ENCODE measurements around the gene ATF7IP.
"Not testable (repeated sequence)": the region's sequence is repeated elsewhere in the genome, so short reads cannot be mapped to it uniquely, and the experiment has no call there.

ATF7IP gene

DNA sequence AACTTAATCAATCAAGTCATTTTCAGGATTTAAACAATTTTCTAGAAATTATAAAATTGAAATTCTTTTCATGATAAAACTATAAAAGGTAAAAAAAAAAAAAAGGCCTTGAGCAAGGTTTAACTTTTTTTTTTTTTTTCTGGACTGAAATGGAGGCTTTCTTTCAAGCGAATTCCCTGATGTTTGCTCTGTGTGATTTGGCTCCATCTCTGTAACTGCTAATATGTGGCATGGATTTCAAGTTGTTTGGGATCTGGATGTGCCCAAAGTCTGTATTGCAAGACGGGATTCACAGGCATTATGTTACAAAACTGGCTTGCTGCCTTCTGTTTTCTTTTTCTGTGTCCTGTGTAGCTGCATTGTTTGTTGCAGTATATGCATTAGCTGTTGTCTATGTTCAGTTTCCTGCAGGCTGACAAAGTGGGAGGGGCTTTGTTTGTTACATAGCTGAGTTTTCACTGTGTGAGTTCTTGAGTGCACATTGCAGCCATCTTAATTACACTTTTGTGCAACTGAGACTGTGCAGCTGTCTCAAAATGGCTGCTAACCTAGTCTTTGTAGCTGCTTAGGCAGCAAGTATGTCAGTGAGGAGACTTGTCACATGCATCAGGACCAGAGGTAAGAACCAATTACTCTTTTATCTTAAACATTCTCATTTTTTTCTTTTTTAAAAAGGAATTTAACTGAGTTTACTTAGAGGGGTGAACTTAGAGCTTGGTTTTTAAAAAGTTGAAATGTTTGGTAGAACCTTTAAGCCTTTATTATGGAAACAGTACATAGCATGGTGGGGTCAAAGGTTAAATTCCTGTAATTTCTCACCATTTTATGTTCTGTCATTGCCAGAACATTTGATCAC lies 19.5 kb downstream of the ATF7IP start:
- peak; percentile 91 for DNase-seq

DNA sequence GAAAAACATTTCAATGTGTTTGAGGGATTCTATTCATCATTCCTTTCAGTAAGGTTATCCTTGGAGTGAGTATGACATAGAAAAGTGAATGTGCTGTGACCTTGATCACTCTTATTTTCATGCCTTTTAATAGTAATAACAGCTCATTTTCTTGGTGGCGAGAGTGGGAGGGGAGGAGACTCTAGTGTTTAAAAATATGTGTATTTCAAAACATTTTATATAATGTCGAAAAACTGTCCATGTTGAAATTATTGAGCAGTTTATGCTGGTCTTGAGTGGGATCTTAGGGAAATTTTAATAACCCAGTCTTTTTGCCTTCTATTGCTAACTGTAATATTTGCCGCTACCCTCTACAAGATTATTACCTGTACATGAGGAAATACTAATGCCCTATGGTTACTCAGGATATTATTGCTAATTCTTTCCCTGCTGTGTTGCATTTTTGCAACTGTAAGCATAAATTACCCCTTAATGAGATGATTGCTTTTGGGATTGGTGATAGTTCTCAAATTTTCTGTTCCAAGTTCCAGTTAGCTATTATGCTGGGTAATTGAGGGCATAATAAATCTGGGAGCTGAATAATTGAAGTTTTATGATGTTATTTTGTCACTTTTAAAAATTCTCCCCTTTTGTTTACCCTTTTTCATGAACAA lies 21.9 kb downstream of the ATF7IP start:
- no peak for DNase-seq

DNA sequence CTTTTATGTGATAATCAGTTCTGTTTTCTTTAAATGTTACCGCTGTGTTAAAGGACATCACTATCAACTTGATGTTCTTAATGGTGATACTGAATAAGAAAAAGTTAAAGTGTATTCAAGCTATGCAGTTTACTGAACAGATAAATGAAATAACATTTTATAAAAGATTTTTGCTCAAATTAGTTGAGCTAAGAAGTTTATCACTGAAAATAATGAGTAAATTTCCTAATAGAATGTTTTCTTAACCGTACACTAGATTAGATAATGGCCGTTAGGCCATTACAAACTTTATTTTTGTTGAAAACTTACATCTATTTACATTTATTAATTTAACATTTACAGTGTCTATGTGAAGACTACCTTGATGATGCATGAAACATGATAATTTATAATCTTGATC lies 25.0 kb downstream of the ATF7IP start:
- DNase-seq = no peak

DNA sequence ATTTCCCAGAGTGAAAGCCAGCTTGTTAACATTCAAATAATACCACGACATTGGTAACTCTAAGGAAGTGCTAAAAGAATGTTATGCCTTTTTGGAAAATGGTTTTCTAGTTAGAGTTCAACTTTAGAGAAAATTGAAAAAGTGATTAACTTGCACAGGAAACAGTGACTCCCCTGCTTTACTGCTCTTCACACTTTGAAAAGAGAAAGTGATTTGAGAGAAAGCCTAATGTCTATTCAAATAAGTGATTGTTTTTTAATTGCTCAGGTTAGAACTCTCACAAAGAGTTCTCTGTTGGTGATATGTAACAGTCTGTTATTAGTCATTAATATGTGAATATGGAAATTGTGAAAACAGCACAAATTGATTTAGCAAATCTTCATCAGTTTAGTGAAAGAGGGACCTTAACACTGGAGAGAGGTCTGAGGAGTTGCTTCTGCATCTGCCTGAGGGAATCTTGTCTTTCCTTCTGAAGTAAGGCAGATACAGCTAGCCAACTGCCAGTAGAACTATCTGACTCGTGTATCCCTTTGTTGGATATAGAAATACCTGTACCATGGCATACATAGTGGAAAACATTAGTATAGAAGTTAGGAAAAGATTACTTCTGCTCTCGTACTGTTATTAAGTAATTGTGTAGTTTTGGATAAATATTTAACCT lies 25.5 kb downstream of the ATF7IP start:
- no peak for DNase-seq

DNA sequence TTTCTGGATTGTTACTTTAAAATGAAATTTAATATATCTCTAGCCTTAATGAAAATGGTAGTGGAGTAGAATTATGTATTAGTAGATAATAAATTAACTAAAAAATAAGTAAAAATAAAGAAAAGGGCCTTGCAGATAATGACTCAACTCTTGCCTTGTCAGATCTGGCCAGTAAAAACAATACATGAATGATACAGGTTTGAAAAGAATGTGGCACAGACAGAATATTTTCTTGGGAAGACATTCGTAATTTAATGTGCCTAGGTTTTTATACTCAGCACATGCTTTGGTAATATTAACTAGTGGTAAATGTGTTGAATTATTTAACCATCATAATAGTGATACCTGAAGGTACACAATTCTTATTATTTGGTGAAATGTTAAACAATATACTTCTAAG lies 28.3 kb downstream of the ATF7IP start:
- no peak for DNase-seq

DNA sequence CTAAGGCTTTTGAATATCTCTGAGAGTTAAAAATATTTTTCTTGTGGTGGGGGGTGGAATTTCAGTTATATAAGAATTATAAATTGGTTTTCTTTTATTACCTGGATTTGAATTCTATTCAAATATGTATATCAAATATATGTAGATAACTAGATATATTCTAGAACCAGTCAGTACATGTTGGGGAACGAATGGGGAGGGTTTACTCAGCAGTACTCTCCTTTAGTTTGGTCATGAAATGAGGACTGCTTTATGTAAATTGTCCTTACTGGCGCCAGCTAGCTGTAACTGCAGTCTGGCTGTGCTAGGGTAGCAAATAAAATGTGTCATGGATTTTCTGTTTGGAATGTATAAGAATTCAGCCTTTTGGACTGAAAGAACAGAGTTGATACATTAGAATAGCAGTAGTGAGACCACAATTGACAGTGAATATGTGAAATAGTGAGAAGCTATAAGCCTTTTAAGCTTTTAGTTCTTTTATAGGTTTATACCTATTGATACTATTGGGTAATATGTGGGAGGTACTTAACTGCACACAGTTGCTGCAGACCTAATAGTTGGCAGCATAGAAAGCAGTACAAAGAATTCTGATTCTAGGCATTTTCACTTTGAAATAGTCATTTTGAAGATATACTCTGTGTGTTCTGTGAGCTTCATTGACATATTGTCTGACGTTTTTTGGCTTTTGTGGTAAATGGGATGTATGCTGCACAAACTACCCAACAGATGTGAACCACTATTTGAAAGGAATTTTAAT lies 29.0 kb downstream of the ATF7IP start:
- DNase-seq = peak; percentile 14

DNA sequence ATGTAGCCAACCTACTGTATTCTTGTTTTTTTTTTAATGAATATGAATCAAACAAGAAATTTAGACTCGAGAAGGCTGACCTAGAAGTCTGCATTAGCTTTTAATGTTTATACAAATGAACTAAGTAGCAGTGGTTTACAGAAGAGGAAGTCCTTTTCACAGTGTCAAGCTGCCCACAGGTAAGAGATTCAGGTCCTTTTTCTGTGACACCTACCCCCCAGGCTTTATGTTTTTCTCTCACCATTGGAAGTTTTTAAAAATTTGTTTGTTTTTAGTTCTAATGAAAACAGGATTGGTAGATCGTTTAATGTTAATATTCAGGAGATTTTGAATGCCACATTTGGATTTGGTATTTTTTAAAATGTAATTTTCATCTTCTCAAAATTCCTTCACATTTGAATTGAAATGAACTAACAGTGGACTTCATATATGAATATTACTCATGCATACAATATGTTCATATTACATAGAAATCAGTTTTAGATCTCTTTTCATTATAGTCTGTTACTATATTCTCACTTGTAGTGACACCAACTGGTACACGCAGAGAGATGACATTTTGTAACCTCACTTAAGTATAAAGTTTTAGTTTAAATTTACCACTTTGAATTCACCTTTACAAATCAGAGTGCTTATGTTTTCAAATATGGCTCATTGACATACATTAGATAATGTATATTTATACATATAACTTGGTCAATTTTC lies 29.7 kb downstream of the ATF7IP start:
- DNase-seq = no peak

DNA sequence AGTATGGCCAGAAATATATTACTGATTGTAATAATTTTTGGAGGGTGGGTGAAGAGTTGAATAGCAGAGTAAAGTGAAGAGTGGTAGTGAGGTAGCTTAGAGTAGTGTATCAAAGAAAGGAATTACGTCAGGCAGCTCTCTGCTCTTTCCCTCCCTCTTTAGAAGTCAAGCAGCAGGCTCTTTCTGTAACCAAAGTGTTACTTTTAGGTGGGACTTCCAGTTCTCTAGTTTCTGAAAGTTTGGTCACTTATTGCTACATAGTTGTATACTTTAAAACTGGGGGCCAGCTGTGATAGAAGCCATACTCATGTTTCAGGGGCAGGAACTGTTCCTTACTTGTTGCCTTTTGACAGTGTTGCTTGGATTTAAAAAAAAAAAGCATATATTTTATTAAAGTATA lies 30.6 kb downstream of the ATF7IP start:
- no peak for DNase-seq

DNA sequence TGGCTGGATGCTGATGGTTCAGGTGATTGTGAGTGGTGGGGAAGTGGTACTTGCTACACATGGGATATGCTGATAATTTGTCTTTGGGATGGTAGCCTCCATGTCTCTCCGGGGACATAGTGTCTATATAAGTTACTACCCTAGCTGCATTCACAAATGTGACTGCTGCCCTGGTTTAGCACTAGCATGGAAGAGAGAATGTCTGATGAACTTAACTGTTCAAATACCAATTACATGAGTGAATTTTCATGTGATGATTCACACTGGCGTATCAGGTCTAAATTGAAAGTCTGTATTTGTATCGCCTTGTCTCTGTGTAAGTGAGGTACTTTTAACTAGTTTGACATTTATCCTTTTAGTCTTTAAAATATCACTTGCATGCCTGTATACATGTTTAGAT lies 34.4 kb downstream of the ATF7IP start:
- DNase-seq = no peak

DNA sequence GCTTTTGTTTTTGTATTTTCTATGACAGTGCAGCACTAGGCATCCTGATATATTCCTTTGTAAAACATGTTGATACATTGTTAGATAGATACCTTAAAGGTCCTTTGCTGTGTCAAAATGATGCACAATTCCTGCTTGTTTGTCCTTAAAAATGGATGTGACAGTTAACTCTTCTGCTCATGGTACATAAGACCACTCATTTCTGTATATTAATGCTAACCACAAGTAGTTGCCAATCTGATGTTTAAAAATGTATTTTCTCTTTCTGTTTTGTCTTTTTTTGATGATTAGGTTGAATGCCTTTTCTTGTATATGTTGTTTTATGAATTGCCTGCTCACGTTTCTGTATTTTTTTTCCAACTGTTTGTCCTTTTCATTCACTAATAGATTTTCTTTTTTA lies 35.1 kb downstream of the ATF7IP start:
- DNase-seq = no peak

DNA sequence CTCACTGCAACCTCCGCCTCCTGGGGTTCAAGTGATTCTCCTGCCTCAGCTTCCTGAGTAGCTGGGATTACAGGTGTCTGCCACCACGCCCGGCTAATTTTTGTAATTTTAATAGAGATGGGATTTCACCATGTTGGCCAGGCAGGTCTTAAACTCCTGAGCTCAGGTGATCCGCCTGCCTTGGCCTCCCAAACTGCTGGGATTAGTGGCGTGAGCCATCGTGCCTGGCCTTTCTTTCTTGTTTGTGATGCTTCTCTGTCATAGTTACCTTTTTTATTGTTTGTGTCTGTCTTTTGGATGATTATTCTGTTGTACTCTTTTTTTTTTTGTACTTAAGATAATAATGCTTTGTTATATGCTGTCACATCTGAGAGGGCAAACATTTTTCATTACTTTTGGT lies 35.8 kb downstream of the ATF7IP start:
- DNase-seq = not testable (repeated sequence)

DNA sequence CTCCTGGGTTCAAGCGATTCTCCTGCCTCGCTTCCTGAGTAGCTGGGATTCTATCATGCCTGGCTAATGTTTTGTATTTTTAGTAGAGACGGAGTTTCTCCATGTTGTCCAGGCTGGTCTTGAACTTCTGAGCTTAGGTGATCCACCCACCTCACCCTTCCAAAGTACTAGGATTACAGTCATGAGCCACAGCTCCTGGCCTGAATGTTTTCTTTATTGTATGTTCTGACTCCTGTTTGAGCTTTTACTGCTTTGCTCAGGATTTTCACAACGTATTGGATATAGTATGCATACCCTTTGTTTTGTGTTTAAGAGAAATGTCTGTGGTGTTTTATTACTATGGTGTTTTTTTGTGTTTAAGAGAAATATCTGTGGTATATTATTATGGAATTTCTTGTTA lies 37.2 kb downstream of the ATF7IP start:
- no peak for DNase-seq

DNA sequence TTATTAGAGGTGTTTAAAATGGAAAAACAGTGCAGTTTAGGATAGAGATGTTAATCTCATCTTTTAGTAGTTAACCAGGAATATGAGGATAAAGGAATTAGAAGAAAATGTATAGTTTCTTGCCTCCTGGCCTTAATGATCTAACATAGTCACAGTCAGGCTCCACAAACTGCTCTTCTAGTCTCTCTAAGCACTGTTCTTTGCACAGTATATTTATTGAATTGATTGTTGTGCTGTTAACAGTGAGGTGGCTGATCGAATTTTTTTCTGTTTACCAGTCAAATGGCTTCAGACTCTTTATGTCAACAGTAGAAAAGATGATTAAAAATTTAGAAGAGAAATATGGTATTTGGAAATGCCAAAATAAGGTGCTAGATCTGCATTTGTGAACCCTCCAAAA lies 37.8 kb downstream of the ATF7IP start:
- no peak for DNase-seq

DNA sequence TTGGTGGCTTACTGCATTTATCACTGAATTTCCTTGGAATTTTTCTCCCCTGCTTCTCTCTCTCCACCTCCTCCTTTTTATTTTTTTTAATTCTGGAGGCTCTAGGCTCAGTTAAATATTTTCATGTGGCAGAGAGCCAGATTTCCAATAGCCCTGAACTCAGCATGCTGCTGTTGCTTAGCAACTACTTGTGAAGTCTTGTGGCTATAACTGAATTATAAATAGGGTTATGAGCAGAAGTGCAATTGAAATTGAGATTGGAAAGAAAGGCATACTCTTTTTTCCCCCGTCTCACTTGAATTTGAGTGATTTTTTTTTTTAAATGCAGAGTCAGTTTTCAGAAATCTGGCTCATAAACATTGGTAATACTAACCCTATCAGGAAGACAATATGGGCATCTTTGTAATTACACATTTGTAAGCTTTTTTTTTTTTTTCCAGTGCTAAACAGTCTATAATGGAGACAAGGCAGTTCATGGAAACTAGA lies 38.3 kb downstream of the ATF7IP start:
- DNase-seq = peak; percentile 94

DNA sequence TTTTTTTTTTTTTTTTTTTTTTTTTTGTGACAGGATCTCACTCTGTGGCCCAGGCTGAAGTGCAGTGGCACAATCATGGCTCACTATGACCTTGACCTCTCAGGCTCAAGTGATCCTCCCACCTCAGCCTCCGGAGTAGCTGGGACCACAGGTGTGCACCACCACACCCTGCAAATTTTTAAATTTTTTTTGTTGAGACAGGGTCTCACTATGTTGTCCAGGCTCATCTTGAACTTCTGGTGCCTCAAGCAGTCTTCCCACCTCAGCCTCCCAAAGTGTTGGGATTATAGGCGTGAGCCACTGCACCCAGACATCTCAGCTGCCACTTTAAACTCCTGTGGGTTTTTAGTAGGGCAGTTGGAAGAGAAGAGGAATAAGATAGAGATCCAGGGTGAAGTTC lies 39.9 kb downstream of the ATF7IP start:
- not testable (repeated sequence) for DNase-seq

DNA sequence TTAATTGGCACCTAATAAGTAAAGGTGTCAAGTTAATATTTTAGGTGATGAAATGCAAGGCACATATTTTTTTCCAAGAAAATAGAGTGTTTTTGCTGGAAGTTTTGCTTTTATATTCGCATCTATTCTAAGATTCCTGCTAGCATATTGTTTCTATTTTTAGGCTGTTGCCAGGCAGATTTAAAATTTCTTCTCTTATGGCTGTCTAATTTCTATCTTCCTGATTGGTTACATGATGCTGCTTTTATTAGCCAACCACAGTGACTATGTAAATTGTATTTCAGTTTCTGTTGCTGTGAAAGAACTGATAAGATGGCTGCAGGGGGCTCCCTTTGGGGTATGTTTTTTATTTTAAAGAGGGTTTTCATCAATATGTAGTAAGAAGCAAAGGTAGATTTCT lies 42.7 kb downstream of the ATF7IP start:
- DNase-seq = no peak

DNA sequence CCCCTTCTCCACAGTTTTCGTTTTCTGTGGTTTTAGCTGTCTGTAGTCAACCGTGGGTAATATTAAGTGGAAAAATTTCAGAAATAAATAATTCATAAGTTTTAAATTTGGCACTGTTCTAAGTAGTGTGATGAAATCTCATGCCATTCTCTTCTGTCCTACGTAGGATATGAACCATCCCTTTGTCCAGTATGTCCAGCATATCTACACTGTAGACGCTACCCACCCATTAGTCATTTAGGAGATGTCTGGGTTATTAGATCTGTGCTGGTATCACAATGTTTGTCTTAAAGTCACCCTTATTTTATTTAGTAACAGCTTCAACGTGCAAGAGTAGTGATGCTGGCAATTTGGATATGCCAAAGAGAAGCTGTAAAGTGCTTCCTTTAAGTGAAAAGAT lies 44.7 kb downstream of the ATF7IP start:
- DNase-seq = no peak

DNA sequence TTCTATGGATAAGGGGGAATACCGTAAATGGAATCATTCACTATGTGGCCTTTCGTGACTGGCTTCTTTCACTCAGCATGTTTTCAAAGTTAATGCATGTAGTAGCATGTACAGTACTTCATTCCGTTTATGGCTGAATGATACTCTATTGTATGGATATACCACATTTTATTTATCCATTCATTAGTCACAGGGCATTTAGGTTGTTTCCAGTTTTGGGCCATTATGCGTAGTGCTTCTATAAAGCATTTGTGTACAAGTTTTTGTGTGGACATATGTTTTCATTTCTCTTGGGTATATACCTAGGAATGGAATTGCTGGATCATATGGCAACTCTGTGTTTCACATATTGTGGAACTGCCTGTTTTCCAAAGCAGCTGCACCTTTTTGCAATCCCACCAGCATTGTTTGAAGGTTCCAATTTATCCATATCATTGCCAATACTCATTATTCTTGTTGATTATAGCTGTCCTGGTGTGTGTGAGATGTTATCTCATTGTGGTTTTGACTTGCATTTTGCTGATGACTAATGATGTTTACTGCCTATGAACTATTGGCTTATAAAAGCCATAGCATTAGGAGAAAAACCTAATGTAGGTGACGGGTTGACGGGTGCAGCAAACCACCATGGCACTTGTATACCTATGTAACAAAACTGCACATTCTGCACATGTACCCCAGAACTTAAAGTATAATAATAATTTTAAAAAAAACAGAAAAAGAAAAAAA lies 45.5 kb downstream of the ATF7IP start:
- DNase-seq = no peak

DNA sequence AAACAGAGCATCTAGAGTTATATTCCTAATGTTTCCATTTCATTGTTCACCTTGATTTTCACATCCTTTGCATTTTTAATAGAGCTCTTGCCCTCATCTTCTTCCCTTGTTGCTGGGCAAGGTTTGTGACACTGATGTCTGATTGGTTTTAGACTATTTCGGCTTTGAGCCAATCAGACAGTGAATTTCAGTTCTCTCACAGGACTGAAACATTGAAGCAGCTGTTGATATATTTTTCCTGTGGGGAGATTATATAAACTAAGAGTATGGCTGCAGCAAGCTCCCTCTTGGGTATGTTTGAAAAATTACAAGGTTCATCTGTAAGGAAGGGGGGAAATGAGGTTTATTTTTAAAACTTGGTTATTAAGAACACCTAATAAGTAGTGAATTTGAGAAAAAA lies 51.2 kb downstream of the ATF7IP start:
- DNase-seq = no peak

DNA sequence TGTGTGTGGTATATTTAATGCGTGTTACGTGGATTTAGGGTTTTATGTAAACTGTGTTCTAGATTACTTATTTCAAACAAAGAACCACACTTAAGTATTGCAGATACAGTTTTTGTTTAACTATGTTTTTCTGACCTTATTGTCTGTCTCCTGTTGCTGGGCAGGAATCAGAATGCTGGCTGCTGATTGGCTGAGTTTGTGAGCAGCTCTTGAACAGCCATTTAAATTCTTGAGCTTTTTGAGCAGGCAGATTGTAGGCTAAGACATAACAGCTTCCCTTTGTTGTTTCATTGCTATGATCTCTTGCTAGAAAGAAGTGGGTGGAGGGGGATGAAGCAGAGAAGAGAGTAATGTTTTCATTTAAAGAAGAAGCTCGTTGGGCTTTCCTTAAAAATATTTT lies 52.2 kb downstream of the ATF7IP start:
- DNase-seq = no peak

DNA sequence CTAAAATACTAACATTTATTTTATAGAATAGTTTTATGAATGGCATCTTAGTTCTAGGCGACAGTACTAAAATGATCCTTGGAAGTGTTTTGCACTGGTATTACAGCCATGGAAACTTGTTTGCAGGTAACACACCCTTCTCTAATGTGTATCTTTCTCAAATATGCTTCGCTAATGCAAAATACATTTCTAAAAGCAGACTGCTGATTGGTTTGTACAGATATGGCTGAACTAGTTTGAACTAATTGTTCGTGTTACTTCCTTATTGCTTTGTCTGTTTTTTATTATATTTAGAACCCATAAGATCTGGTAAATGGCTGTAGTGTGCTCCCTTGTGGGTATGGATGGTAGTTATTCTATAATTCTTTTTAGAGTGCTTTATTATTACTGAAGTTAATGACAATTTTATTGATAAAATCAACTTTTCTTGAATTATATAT lies 53.0 kb downstream of the ATF7IP start:
- DNase-seq = no peak

All from DMS79 (cell line).